GM18511 (cell line): ENCODE results near the gene CISD2.
"Not testable (repeated sequence)": the region's sequence is repeated elsewhere in the genome, so short reads cannot be mapped to it uniquely, and the experiment has no call there.

Experiments
- ATAC-seq: cut with Tn5 transposase; IDR thresholded peaks from one replicate; pipeline ENCODE4 v1.9.1; 2021; ENCODE audit warnings: mild to moderate bottlenecking, moderate library complexity; ENCODE audit not compliant: unreplicated experiment

Gene CISD2

GRCh38 chr4:102901804-102902203, 33.0 kb downstream of the CISD2 start:
- ATAC-seq = no peak

GRCh38 chr4:102918859-102919258, 50.1 kb downstream of the CISD2 start:
- ATAC-seq = no peak

GRCh38 chr4:102919697-102920096, 50.9 kb downstream of the CISD2 start:
- ATAC-seq = not testable (repeated sequence)

- no peak for ATAC-seq
Observed at GRCh38 chr4:102935716-102936115, 66.9 kb downstream of the CISD2 start.

- not testable (repeated sequence) for ATAC-seq
Observed at GRCh38 chr4:102938063-102938462, 69.3 kb downstream of the CISD2 start.
